ENCODE results near the gene ECI1.

ECI1 gene

DNA sequence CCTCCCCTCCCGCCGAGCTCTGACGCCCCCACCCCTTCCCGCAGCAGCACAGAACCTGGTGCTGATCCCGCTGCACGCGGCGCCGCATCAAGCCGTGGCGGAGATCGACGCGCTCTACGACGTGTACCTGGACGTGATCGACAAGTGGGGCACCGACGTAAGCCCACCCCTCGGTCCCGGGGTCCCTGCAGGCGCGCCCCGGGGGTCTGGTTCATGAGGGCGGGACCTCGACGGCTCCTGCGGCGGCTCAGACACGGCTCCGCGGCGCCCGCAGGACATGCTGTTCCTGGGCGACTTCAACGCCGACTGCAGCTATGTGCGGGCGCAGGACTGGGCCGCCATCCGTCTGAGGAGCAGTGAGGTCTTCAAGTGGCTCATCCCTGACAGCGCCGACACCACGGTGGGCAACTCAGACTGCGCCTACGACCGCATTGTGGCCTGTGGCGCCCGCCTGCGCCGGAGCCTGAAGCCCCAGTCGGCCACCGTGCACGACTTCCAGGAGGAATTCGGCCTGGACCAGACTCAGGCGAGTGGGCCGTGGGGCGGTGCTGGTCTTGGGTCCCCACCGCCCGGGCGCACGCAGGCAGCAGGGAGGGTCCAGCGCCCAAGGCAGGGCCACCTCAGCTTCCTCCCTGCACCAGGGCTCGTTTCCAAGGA is 13.8 kb downstream of the ECI1 start:
- no peak for TF ChIP-seq EZH2phosphoT487 (IDR thresholded peaks at IDR 0.05; ENCODE audit: borderline replicate concordance, low read length)
- TF ChIP-seq, protein P1, sequence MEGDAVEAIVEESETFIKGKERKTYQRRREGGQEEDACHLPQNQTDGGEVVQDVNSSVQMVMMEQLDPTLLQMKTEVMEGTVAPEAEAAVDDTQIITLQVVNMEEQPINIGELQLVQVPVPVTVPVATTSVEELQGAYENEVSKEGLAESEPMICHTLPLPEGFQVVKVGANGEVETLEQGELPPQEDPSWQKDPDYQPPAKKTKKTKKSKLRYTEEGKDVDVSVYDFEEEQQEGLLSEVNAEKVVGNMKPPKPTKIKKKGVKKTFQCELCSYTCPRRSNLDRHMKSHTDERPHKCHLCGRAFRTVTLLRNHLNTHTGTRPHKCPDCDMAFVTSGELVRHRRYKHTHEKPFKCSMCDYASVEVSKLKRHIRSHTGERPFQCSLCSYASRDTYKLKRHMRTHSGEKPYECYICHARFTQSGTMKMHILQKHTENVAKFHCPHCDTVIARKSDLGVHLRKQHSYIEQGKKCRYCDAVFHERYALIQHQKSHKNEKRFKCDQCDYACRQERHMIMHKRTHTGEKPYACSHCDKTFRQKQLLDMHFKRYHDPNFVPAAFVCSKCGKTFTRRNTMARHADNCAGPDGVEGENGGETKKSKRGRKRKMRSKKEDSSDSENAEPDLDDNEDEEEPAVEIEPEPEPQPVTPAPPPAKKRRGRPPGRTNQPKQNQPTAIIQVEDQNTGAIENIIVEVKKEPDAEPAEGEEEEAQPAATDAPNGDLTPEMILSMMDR (IDR thresholded peaks at IDR 0.05; ENCODE audit: low read depth, low read length, poor library complexity, severe bottlenecking) = no peak
- Histone ChIP-seq H3K36me3 (ENCODE audit: control insufficient read depth, low read length) (peaks cover 48% of the 10 kb centered on the region), H4K20me1 (ENCODE audit: control insufficient read depth, insufficient read depth, low read depth, low read length) (no peaks in the 10 kb centered on the region), H3K79me2 (ENCODE audit: control insufficient read depth, low read length) (no peaks in the 10 kb centered on the region), H3K4me2 (ENCODE audit: low read length) (no peak overlapping the region), H3K9me3 (ENCODE audit: control insufficient read depth, insufficient read depth, low read length) (no peaks in the 10 kb centered on the region), H3K27me3 (ENCODE audit: control insufficient read depth, low read length) (no peaks in the 10 kb centered on the region), H3K4me1 (ENCODE audit: control insufficient read depth, low read length) (no peaks in the 10 kb centered on the region), H3K4me3 (ENCODE audit: low read length) (no peak overlapping the region), H3K27ac (ENCODE audit: low read depth, low read length) (no peak overlapping the region), H3K9me2 (replicated peaks; ENCODE audit: control insufficient read depth, low read length) (no peaks in the 10 kb centered on the region), H3F3A (ENCODE audit: control insufficient read depth, insufficient read depth) (peaks cover 14% of the 10 kb centered on the region; the same call in 1 of the 2 replicates)

DNA sequence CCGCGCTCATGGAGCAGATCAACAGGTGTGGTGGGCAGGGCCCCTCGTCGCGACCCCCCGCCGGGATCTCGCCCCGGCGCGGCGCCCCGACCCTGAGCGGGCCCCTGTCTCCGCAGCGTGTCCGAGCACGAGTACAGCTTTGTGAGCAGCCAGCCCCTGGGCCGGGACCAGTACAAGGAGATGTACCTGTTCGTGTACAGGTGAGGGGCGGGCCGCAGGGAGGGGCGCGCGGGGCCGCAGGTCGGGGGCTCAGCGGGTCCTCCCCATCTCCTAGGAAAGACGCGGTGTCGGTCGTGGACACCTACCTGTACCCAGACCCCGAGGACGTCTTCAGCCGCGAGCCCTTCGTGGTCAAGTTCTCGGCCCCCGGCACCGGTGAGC is 14.3 kb downstream of the ECI1 start:
- H3K4me3 ChIP-seq (ENCODE audit: low read length) = no peak overlapping the region
- H3K4me2 ChIP-seq (ENCODE audit: low read length) = no peak overlapping the region
- H3K9me2 ChIP-seq (replicated peaks; ENCODE audit: control insufficient read depth, low read length) = no peaks in the 10 kb centered on the region

DNA sequence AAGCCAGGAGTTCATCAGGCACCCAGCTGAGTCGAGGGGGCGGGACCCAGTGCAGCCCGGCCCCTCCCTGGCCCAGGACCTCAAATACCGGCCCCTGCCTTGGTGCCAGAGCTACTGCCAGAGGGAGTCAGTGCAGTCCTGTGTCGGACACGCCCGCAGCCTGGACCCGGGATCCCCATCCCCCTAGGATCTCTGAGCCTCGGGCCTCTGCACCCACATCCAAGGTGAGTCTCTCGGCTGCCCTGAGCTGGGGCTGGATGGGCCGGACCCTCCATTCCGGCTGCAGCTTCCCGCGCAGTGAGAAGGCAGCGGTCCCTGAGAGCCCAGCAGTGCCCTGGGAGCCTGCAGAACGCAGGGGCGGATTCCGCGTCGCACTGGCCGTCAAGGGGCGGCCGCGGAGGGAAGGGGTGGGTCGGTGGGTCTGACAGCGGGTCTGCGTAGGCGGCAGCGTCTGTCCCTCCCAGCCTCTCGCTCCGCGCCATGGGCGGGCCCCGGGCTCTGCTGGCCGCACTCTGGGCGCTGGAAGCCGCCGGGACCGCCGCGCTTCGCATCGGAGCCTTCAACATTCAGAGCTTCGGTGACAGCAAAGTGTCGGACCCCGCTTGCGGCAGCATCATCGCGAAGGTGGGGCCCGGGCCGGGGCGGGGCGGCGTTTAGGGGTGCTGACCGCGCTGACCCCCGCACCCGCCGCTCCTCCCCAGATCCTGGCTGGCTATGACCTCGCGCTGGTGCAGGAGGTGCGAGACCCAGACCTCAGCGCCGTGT is 14.9 kb downstream of the ECI1 start, which contains the start of gene DNASE1L2:
Gene DNASE1L2, plus strand, starts transcription at position 108 of the 765 bp plus-strand sequence. Its CDS starts 373 bp downstream, at position 481.
- H3K9me3 ChIP-seq (ENCODE audit: control insufficient read depth, insufficient read depth, low read length) = no peaks in the 10 kb centered on the region
- no peaks in the 10 kb centered on the region for H3K27me3 ChIP-seq (ENCODE audit: control insufficient read depth, low read length)
- TF ChIP-seq, protein P1 (IDR thresholded peaks at IDR 0.05; ENCODE audit: low read depth, low read length, poor library complexity, severe bottlenecking) = no peak
- TF ChIP-seq EZH2phosphoT487 (IDR thresholded peaks at IDR 0.05; ENCODE audit: borderline replicate concordance, low read length) = no peak
- no peaks in the 10 kb centered on the region for H4K20me1 ChIP-seq (ENCODE audit: control insufficient read depth, insufficient read depth, low read depth, low read length)
- peaks cover 9% of the 10 kb centered on the region; the same call in 1 of the 2 replicates for H3F3A ChIP-seq (ENCODE audit: control insufficient read depth, insufficient read depth)
- peaks cover 51% of the 10 kb centered on the region for H3K36me3 ChIP-seq (ENCODE audit: control insufficient read depth, low read length)
- H3K79me2 ChIP-seq (ENCODE audit: control insufficient read depth, low read length) = no peaks in the 10 kb centered on the region
- H3K27ac ChIP-seq (ENCODE audit: low read depth, low read length) = no peak within 1 kb of the TSS
- H3K4me1 ChIP-seq (ENCODE audit: control insufficient read depth, low read length) = no peaks in the 10 kb centered on the region
- no peaks in the 10 kb centered on the region for H3K9me2 ChIP-seq (replicated peaks; ENCODE audit: control insufficient read depth, low read length)
- H3K4me3 ChIP-seq (ENCODE audit: low read length) = no peak within 1 kb of the TSS
- no peak within 1 kb of the TSS for H3K4me2 ChIP-seq (ENCODE audit: low read length)

More for the DNA sequence above, 14.3 kb downstream of the ECI1 start:
- Histone ChIP-seq H3K27me3 (ENCODE audit: control insufficient read depth, low read length) (no peaks in the 10 kb centered on the region), H3K79me2 (ENCODE audit: control insufficient read depth, low read length) (no peaks in the 10 kb centered on the region), H3K4me1 (ENCODE audit: control insufficient read depth, low read length) (no peaks in the 10 kb centered on the region), H3F3A (ENCODE audit: control insufficient read depth, insufficient read depth) (peaks cover 9% of the 10 kb centered on the region; the same call in 1 of the 2 replicates), H3K27ac (ENCODE audit: low read depth, low read length) (no peak overlapping the region), H3K9me3 (ENCODE audit: control insufficient read depth, insufficient read depth, low read length) (no peaks in the 10 kb centered on the region), H4K20me1 (ENCODE audit: control insufficient read depth, insufficient read depth, low read depth, low read length) (no peaks in the 10 kb centered on the region), H3K36me3 (ENCODE audit: control insufficient read depth, low read length) (peaks cover 46% of the 10 kb centered on the region)
- TF ChIP-seq, protein P1 (IDR thresholded peaks at IDR 0.05; ENCODE audit: low read depth, low read length, poor library complexity, severe bottlenecking) = no peak
- TF ChIP-seq EZH2phosphoT487 (IDR thresholded peaks at IDR 0.05; ENCODE audit: borderline replicate concordance, low read length) = no peak

Measured in DOHH2 (cell line).